Measurements from ENCODE around the gene ANXA1.

- TF ChIP-seq CTCF (IDR thresholded peaks at IDR 0.05) (no peak), POLR2AphosphoS5 (IDR thresholded peaks at IDR 0.05) (no peak), POLR2A (IDR thresholded peaks at IDR 0.05) (no peak)
These were observed 31.3 kb downstream of the ANXA1 start for GRCh38 chr9:73182928-73183327.
